ENCODE results near the gene RBBP4.

- TF ChIP-seq POLR2A (IDR thresholded peaks at IDR 0.05) (no peak), CTCF (IDR thresholded peaks at IDR 0.05) (no peak), POLR2AphosphoS5 (IDR thresholded peaks at IDR 0.05) (no peak), EP300 (IDR thresholded peaks at IDR 0.05) (no peak)
Observed at GRCh38 chr1:32622205-32622604, 28.8 kb upstream of the RBBP4 start.

Data from suprapubic skin (tissue), 4 donors.